Measurements from ENCODE around the gene C19orf85. TPM values are rescaled to one million over a fixed set of nuclear protein-coding genes. Genes with fewer than 3 reads are reported as not detected.
A peak's percentile ranks its signal among the peaks of the same experiment; 100 is the strongest.
"Not testable (repeated sequence)": the region's sequence is repeated elsewhere in the genome, so short reads cannot be mapped to it uniquely, and the experiment has no call there.

Gene C19orf85
- polyA plus RNA-seq (ENCODE audit: insufficient read length in 4 of 4), result not detected

- DNase-seq (ENCODE audit: low read depth in 4 of 4, low spot score in 2 of 4), result no peak
Observed at GRCh38 chr19:55464662-55465054, at the start of gene C19orf85. Gene C19orf85 (minus strand): TSS chr19:55464751. CDS start chr19:55464554, 197 bp downstream.

- no peak for DNase-seq (ENCODE audit: low read depth in 4 of 4, low spot score in 2 of 4)
Observed at GRCh38 chr19:55508120-55508519, 43.6 kb upstream of the C19orf85 start.

- DNase-seq (ENCODE audit: low read depth in 4 of 4, low spot score in 2 of 4), result no peak
Observed at GRCh38 chr19:55504981-55505380, 40.4 kb upstream of the C19orf85 start.

GRCh38 chr19:55504252-55504603, 39.7 kb upstream of the C19orf85 start:
- no peak for DNase-seq (ENCODE audit: low read depth in 4 of 4, low spot score in 2 of 4)

GRCh38 chr19:55503502-55504251, 39.1 kb upstream of the C19orf85 start:
- peak; percentile 79 to 88 (median 84) for DNase-seq (ENCODE audit: low read depth in 4 of 4, low spot score in 2 of 4)

- DNase-seq (ENCODE audit: low read depth in 4 of 4, low spot score in 2 of 4), result no peak
Observed at GRCh38 chr19:55503157-55503501, 38.6 kb upstream of the C19orf85 start.

GRCh38 chr19:55502197-55502952, 37.8 kb upstream of the C19orf85 start:
- DNase-seq (ENCODE audit: low read depth in 4 of 4, low spot score in 2 of 4), result no peak

GRCh38 chr19:55500368-55500952, 35.9 kb upstream of the C19orf85 start:
- no peak for DNase-seq (ENCODE audit: low read depth in 4 of 4, low spot score in 2 of 4)

- no peak for DNase-seq (ENCODE audit: low read depth in 4 of 4, low spot score in 2 of 4)
Observed at GRCh38 chr19:55498246-55498840, 33.8 kb upstream of the C19orf85 start.

GRCh38 chr19:55497763-55498162, 33.2 kb upstream of the C19orf85 start:
- no peak for DNase-seq (ENCODE audit: low read depth in 4 of 4, low spot score in 2 of 4)

GRCh38 chr19:55496820-55497219, 32.3 kb upstream of the C19orf85 start:
- DNase-seq (ENCODE audit: low read depth in 4 of 4, low spot score in 2 of 4), result not testable (repeated sequence)

- no peak for DNase-seq (ENCODE audit: low read depth in 4 of 4, low spot score in 2 of 4)
Observed at GRCh38 chr19:55495646-55496349, 31.2 kb upstream of the C19orf85 start.

- no peak for DNase-seq (ENCODE audit: low read depth in 4 of 4, low spot score in 2 of 4)
Observed at GRCh38 chr19:55494172-55494761, 29.7 kb upstream of the C19orf85 start.

GRCh38 chr19:55493645-55494171, 29.2 kb upstream of the C19orf85 start:
- no peak for DNase-seq (ENCODE audit: low read depth in 4 of 4, low spot score in 2 of 4)

GRCh38 chr19:55493052-55493644, 28.6 kb upstream of the C19orf85 start:
- DNase-seq (ENCODE audit: low read depth in 4 of 4, low spot score in 2 of 4), result no peak

GRCh38 chr19:55492362-55492944, 27.9 kb upstream of the C19orf85 start:
- DNase-seq (ENCODE audit: low read depth in 4 of 4, low spot score in 2 of 4), result no peak

- DNase-seq (ENCODE audit: low read depth in 4 of 4, low spot score in 2 of 4), result no peak
Observed at GRCh38 chr19:55491546-55492360, 27.2 kb upstream of the C19orf85 start.

Data from left renal cortex interstitium (tissue), 4 donors.